ENCODE data around the gene DRGX.

- TF ChIP-seq CTCF (IDR thresholded peaks at IDR 0.05), result no peak
- TF ChIP-seq ZFX (IDR thresholded peaks at IDR 0.05; ENCODE audit: borderline replicate concordance), result no peak
These were observed 35.5 kb upstream of the DRGX start for GRCh38 chr10:49431426-49431825.
